GM06990 (cell line): ENCODE results near the gene MUL1.
A peak's percentile ranks its signal among the peaks of the same experiment; 100 is the strongest.

Experiments
- DNase-seq: peaks from one replicate; pipeline ENCODE4 v3.0.0-alpha.2; 2011; ENCODE audit not compliant: insufficient read length; ENCODE audit errors: extremely low read depth
- H3K27me3 ChIP-seq: replicated peaks from 2 replicates; pipeline ENCODE4 v1.6.0; 2011; ENCODE audit warnings: low read length; ENCODE audit not compliant: control insufficient read depth, insufficient read depth
- H3K36me3 ChIP-seq: 2 replicates; pipeline ENCODE4 v1.5.1; 2011; ENCODE audit warnings: low read length; ENCODE audit not compliant: control insufficient read depth, insufficient read depth
- H3K4me3 ChIP-seq: replicated peaks from 2 replicates; pipeline ENCODE4 v1.5.1; 2011; ENCODE audit warnings: low read depth, mild to moderate bottlenecking, control low read depth, low read length
- TF ChIP-seq, protein P1 (sequence below): IDR thresholded peaks from 2 replicates; pipeline ENCODE4 v1.5.1; 2011; ENCODE audit warnings: low read length, control low read depth, mild to moderate bottlenecking, inconsistent platforms; ENCODE audit not compliant: insufficient read depth, poor library complexity, severe bottlenecking

The MUL1 gene, protein sequence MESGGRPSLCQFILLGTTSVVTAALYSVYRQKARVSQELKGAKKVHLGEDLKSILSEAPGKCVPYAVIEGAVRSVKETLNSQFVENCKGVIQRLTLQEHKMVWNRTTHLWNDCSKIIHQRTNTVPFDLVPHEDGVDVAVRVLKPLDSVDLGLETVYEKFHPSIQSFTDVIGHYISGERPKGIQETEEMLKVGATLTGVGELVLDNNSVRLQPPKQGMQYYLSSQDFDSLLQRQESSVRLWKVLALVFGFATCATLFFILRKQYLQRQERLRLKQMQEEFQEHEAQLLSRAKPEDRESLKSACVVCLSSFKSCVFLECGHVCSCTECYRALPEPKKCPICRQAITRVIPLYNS

DNA sequence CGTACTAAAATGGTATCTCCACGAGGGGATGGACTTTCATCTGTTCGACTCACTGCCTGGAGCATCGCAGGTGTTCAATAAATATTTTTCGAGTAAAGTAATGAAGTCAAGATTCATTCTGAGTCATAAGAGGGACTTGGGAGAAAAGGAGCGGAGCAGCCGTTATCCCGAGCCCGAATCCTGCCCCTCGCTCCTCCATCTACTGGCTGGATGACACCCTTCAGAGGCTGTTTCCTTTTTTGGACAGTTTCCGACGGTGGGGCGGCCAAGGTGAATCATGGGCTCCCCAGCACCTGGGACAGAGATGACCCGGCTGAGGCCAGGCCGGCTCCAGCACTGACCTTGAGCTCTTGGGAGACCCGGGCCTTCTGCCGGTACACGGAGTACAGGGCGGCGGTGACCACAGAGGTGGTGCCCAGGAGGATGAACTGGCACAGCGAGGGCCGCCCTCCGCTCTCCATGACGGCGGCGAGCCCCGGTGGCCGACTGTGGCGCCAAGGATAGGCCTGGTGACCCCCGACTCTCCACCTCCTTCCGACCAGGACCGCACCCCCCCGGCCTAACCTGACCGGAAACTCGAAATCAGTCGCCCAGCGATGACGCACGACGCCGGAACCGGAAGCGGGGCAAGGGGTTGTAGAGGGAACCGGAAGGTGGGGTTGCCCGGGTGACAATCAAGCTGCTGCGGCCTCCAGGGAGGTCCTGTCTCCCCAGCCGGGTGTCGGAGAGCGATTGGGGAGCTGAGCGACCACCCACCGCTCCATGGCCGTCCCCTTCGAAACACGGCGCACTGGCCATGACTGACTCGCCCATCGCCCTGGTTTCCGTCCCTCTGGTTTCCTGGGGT, at the start of gene MUL1:
TSS of gene MUL1 (minus strand) at position 588 of the 847 bp plus-strand sequence. CDS start at position 461, 127 bp downstream.
- Histone ChIP-seq H3K4me3 (peak within 1 kb of the TSS; percentile 99), H3K27me3 (no peaks in the 10 kb centered on the region), H3K36me3 (no peaks in the 10 kb centered on the region; the same call in 1 of the 2 replicates)
- TF ChIP-seq, protein P1, sequence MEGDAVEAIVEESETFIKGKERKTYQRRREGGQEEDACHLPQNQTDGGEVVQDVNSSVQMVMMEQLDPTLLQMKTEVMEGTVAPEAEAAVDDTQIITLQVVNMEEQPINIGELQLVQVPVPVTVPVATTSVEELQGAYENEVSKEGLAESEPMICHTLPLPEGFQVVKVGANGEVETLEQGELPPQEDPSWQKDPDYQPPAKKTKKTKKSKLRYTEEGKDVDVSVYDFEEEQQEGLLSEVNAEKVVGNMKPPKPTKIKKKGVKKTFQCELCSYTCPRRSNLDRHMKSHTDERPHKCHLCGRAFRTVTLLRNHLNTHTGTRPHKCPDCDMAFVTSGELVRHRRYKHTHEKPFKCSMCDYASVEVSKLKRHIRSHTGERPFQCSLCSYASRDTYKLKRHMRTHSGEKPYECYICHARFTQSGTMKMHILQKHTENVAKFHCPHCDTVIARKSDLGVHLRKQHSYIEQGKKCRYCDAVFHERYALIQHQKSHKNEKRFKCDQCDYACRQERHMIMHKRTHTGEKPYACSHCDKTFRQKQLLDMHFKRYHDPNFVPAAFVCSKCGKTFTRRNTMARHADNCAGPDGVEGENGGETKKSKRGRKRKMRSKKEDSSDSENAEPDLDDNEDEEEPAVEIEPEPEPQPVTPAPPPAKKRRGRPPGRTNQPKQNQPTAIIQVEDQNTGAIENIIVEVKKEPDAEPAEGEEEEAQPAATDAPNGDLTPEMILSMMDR = no peak
- DNase-seq = peak; percentile 90

DNA sequence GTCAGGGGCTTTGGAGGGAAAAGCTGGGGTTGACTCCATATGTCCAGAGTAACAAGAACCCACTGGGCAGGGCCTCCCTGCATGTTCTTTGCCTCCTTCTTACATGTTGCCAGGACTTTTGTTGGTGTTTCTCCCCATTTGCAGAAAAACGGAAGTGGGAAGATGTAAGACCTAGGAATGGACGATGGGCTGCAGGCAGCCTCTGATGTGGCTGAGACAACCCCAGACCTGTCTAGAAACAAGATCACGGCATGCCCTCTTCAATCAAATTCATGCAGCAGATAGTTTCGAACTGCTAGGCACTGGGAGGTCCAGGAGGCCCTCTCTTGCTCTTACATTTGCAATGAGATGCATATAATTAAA, 47.8 kb upstream of the MUL1 start:
- H3K27me3 ChIP-seq = no peaks in the 10 kb centered on the region
- DNase-seq = no peak
- no peaks in the 10 kb centered on the region for H3K36me3 ChIP-seq
- no peak overlapping the region for H3K4me3 ChIP-seq
- TF ChIP-seq, protein P1 = no peak

DNA sequence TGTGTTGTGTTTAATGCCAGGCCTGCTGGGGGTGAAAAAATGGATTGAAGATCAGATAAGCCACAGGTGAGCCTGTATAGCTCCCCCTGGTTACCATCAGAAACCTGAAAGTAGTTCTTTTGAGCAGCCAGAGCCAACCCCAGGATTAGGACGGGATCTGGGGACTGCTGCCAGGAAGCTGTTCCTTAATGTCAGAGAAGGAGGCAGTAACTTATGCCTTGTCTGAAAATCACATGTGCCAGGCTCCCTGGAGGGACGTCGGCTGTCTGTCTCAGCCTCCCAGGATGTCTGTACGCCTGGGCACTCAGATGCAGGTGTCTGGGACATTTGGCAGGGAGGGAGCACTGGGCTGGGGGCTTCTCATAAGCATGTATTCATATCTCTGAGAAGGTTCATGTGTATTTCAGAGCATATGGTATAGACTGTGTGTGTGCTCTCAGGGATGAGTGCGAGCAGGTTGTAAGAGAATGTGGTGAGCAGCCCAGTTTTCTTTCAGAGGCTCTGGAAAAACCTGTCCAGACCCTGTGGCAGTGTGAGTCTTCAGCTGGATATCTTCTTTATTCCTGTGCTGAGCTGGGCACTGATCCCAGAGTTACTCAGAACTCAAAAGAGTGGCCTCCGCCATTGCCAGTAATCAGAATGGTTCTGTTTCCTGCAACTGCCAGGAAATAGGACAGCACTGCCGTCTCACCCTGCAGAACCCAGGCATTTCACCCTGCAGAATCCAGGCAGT, 47.2 kb upstream of the MUL1 start:
- Histone ChIP-seq H3K36me3 (no peaks in the 10 kb centered on the region), H3K4me3 (no peak overlapping the region), H3K27me3 (no peaks in the 10 kb centered on the region)
- DNase-seq = no peak
- TF ChIP-seq, protein P1 = no peak

DNA sequence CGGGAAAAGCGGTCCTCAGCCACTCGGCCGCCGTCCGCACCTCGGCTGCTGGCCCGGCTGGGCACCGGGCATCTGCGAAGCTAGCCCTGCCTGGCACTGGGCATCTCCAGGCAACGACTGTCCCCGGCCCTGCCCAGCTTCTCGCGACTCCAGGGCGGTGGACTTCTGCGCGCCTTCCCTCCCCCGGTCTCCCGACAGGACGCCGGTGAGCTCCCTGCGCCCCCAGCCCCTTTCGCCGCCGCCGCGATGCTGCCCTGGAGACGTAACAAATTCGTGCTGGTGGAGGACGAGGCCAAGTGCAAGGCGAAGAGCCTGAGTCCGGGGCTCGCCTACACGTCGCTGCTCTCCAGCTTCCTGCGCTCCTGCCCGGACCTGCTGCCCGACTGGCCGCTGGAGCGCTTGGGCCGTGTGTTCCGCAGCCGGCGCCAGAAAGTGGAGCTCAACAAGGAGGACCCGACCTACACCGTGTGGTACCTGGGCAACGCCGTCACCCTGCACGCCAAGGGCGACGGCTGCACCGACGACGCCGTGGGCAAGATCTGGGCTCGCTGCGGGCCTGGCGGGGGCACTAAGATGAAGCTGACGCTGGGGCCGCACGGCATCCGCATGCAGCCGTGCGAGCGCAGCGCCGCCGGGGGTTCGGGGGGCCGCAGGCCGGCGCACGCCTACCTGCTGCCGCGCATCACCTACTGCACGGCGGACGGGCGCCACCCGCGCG, 44.9 kb upstream of the MUL1 start:
- TF ChIP-seq, protein P1 = no peak
- Histone ChIP-seq H3K36me3 (no peaks in the 10 kb centered on the region), H3K27me3 (no peaks in the 10 kb centered on the region), H3K4me3 (no peak overlapping the region)
- peak; percentile 34 for DNase-seq
